ENCODE measurements around the gene TNFRSF12A. TPM values are rescaled to one million over a fixed set of nuclear protein-coding genes. Genes with fewer than 3 reads are reported as not detected.

TNFRSF12A gene, protein sequence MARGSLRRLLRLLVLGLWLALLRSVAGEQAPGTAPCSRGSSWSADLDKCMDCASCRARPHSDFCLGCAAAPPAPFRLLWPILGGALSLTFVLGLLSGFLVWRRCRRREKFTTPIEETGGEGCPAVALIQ
- polyA plus RNA-seq (ENCODE audit: insufficient read length), result 6.7 TPM
- long read RNA-seq, donor 1, transcript TNFRSF12A-201 (4 exons, 1,033 nt), result major isoform, 15 of 15 reads
- long read RNA-seq, donor 1, partial matches to known transcripts, result 0 of 15 reads
- long read RNA-seq, donor 1, other reads (novel, unspliced or antisense), result 0 of 15 reads
- long read RNA-seq, donor 2, transcript TNFRSF12A-201 (4 exons, 1,033 nt), result major isoform, 14 of 16 reads
- long read RNA-seq, donor 2, partial matches to known transcripts, result 0 of 16 reads
- long read RNA-seq, donor 2, other reads (novel, unspliced or antisense), result 0 of 16 reads
- long read RNA-seq, donor 3, transcript TNFRSF12A-201 (4 exons, 1,033 nt), result major isoform, 12 of 19 reads
- long read RNA-seq, donor 3, partial matches to known transcripts, result 6 of 19 reads
- long read RNA-seq, donor 3, other reads (novel, unspliced or antisense), result 0 of 19 reads
- long read RNA-seq, donor 4, partial matches to known transcripts, result 0 of 1 reads
- long read RNA-seq, donor 4, other reads (novel, unspliced or antisense), result 0 of 1 reads
- long read RNA-seq, donor 5, transcript TNFRSF12A-201 (4 exons, 1,033 nt), result major isoform, 24 of 26 reads
- long read RNA-seq, donor 5, partial matches to known transcripts, result 0 of 26 reads
- long read RNA-seq, donor 5, other reads (novel, unspliced or antisense), result 0 of 26 reads
- long read RNA-seq, donor 6, transcript TNFRSF12A-201 (4 exons, 1,033 nt), result major isoform, 16 of 17 reads
- long read RNA-seq, donor 6, partial matches to known transcripts, result 0 of 17 reads
- long read RNA-seq, donor 6, other reads (novel, unspliced or antisense), result 0 of 17 reads
- long read RNA-seq, donor 7, transcript TNFRSF12A-201 (4 exons, 1,033 nt), result major isoform, 13 of 13 reads
- long read RNA-seq, donor 7, partial matches to known transcripts, result 0 of 13 reads
- long read RNA-seq, donor 7, other reads (novel, unspliced or antisense), result 0 of 13 reads
- long read RNA-seq, donor 8, transcript TNFRSF12A-201 (4 exons, 1,033 nt), result major isoform, 8 of 9 reads
- long read RNA-seq, donor 8, partial matches to known transcripts, result 0 of 9 reads
- long read RNA-seq, donor 8, other reads (novel, unspliced or antisense), result 0 of 9 reads

DNA sequence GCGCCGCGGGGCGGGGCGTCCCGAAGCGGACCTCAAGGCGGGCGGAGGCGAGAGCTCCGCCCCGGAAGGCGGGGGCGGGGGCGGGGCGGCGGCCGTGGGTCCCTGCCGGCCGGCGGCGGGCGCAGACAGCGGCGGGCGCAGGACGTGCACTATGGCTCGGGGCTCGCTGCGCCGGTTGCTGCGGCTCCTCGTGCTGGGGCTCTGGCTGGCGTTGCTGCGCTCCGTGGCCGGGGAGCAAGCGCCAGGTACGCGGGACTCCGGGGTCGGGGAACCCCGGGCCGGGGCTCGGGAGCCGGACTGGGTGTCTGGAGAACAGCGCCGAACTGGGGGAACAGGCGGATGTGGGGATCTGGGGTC, at the start of gene TNFRSF12A:
TSS of gene TNFRSF12A (plus strand) at position 122 of the 357 bp plus-strand sequence. CDS start at position 152, 30 bp downstream.
- peak; percentile 82 for DNase-seq

DNA sequence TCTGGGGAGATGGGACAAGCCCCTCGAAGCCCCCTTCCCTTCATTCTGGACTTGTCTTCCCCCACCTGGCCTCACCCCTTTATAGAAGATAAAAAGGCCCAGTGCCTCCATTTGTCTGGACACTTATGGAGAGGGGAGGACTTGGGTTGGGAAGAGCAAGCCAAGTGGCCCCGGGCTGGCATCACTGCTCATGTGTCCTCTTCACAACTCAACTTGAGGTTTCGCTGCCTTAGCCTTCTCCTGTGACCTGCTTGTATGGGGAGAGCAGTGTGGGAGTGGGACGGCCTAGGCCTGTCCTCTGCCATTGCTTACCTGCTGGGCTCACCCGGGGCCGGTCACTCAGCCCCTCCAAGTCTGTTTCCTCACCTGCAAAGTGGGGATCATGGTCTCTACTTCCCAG, 49.6 kb upstream of the TNFRSF12A start:
- no peak for DNase-seq

DNA sequence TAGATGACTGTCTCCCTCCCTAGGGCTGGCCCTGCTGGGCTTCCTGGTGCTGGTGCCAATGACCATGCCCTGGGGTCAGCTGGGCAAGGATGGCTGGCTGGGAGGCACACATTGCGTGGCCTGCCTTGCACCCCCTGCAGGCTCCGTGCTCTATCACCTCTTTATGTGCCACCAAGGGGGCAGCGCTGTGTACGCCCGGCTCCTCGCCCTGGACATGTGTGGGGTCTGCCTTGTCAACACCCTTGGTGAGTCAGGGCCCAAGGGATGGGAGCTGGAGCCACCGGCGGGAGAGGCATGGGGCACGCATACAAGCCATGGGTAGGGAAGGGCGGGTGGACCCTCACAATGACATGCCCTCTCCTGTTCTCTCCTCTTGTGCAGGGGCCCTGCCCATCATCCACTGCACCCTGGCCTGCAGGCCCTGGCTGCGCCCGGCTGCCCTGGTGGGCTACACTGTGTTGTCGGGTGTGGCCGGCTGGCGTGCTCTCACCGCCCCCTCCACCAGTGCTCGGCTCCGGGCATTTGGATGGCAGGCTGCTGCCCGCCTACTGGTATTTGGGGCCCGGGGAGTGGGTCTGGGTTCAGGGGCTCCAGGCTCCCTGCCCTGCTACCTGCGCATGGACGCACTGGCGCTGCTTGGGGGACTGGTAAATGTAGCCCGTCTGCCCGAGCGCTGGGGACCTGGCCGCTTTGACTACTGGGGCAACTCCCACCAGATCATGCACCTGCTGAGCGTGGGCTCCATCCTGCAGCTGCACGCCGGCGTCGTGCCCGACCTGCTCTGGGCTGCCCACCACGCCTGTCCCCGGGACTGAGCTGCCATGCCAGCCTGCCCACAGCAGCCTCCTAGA, 48.8 kb upstream of the TNFRSF12A start:
- no peak for DNase-seq

DNA sequence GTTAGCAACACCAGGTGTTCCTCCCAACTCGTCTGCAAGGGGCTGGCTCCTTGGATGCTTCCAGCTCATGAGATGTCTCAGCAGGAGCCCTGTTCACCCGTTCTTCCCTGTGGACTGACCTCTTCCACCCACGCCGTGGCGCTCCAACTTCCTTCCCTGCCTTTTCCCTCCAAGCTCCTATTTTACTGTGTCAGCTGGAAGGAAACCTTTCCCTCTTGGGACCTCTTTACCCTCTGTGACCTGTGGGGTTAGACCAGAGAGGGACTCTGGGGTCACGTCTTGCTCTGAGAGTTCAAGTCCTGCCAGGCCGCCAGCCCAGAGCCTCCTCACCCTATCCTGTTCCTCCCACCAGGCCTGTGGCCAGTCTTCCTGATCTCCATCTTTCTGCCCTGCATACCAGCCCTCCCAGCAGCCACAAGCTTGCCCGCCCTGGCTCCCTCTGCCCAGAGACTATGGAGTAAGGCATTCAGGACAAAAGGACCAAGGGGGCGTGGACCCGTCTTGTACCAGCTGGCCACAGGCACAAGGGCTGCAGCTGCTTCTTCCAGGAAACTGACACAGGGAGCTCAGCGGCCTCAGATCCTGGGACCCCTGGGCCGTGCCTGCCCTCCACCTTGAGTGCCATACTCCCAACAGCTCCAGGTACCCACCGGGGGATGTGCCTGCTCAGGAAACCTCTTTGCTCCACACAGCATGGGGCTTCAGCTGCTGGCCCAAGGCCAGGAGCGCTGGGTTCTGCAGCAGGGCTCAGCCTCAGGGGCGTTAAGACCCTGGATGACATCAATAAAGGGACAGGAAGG, 48.0 kb upstream of the TNFRSF12A start:
- no peak for DNase-seq

DNA sequence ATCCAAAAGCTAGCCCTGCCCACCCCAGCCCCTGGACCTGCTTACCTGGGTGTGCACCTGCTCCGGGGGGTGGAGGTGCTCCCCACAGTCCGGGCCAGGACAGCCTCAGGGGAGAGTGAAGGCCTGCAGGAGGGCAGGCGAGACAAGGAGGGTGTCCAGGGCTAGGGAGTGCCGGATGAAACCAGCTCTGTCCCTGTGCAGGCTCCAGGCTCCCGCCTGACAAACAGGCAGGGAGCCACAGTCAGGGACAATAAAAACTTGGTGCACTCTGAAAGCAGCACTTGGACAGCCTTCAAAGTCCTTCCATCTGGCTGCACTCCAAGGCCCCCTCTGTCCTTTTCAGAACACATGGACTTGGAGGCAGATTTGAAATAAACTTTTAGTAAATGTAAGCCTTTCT, 47.1 kb upstream of the TNFRSF12A start:
- DNase-seq, result no peak

DNA sequence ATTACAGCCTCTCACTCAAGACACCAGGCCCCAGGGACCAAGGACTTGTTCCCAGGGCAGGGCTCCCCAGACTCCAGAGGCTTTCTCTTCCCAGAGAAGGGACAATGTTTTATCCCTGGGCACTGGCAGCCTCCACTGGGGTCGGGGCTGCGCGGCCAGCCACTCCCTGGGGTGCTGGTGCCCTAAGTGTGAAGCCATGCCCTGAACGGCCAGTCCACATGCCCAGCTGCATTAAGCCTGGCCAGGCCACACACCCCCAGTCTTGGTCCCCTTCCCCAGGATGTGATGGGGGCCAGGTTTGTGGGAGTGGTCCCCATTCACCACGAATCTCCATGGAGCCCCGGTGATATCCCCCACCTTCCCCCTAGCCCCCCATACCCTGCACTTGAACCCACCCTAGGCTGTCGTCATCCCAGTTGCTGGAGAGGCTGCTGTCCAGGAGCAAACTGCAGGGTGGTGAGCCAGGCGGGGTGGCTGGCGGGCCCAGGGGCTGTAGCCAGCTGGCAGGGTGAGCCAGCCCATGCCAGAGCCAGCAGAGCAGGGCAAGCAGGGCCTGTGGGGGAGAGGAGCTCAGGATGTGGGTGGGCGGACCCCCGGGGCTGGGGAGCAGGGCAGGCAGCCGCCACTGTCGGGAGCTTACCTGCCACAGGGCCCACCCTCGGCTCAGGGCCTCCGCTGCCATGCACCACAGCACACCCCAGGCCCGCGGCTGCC, 46.4 kb upstream of the TNFRSF12A start:
- no peak for DNase-seq

DNA sequence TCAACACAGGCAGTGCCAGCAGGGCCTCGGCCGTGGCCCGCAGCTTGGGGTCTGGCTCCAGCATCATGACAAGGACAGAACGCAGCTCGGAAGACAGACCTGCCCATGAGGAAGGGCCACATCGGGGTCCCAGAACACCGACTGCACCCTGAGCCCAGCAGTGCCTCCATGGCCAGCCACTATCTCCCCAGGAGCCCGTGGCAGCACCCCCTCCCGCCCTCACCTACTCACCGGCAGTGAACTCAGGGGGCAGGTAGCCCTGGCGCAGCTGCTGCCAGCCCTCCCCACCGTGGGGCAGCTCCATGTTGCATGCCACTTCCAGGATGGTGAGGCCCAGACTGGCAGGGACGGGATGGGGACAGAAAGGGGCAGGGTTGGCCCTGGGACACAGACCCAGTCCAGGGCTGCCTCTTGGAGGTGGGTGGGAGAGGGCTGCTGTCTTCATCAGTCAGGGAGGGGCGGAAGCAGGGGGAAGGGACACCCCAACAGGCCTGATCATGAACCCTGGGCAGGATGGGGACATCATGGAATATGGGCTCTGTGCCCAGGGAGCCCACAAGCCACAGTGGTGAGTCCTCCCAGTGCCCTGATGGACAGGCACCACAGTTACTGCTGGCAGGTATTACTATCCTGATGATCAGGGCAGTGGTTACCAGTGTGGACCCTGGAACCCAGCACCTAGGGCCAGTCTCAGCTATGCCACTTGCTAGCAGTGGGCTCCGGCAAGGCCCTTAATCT, 45.7 kb upstream of the TNFRSF12A start:
- DNase-seq, result no peak

DNA sequence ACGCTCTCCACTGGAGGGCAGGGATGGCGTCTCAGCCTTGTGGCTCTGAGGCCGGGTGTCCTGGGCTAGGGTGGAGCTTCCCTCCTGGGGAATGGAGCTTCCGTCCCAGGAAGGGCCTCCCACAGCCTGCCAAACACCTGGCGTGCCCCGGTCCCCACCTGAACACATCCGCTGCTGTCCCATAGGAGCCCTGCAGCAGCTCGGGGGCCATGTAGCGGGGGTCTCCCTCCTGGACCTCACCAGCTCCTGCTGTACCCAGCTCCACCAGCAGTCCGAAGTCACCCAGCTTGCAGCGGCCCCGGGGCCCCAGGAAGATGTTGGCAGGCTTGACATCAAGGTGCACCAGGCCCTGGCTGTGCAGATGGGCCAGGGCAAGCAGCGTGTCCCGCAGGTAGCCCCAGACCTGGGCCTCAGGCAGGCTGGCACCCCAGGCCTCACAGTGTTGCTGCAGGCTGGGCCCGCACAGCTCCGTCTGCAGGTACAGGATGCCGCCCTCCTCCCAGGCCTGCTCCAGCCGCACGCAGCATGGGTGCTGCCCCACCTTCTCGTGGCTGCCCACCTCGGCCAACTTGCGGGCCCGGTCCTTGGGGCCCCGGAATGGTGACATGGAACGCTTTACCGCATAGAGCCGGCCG, 44.9 kb upstream of the TNFRSF12A start:
- no peak for DNase-seq

DNA sequence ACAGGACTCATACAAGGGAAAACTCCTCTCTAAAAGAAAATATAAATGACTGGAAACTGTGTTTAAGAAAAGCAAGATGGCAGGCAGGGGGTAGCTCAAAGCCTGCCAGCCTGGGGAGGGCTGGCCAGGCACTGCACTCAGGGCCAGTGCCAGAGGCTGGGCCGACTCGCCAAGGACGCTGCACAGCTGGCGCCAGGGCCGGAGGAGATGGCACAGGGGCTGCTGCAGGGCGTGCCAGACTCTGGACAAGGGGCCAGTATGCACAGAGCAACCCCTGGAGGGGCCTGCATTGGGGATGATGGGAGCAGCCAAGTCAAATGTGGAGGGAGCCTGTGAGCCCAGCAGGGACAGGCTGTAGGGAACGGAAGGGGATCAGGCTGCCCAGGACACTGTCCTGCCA, 44.0 kb upstream of the TNFRSF12A start:
- DNase-seq, result no peak

DNA sequence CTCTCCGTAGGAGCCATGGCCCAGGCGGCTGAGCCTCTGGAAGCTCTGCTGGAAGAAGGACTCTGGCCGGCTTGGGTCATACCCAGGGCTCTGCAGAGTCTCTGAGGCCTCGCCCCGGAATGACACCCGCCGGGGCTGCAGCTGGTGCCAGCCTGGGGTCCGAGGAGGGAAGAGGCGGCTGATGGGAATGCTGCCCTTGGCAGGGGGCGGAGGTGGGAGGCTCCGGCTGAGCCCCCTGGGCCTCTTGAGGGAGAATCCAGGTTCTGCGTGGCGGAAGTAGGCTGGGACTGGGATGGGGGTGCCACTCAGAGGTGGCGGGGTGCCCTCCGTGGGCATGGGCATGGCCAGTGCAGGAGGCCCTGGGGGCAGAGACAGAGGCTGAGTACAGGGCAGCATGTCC, 43.5 kb upstream of the TNFRSF12A start:
- no peak for DNase-seq

DNA sequence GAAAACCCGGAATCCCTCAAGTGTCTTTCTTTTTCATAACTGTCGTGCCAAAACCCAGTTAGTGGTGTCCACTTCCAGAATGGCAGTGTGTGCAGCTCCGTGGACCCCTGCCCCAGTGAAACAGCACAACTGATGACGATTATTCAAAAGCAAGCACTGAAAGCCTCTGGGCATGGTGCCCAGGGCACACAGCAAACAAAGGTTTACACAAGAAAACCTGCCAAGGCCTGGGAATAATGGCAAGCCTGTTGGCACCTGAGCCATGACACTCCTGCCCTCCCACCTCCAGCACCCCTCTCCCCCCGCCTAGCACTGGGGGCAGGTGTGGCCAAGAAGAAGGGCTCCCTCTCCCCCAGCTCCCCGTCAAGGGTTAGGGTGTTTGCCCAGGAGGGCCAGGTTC, 42.7 kb upstream of the TNFRSF12A start:
- DNase-seq, result no peak

DNA sequence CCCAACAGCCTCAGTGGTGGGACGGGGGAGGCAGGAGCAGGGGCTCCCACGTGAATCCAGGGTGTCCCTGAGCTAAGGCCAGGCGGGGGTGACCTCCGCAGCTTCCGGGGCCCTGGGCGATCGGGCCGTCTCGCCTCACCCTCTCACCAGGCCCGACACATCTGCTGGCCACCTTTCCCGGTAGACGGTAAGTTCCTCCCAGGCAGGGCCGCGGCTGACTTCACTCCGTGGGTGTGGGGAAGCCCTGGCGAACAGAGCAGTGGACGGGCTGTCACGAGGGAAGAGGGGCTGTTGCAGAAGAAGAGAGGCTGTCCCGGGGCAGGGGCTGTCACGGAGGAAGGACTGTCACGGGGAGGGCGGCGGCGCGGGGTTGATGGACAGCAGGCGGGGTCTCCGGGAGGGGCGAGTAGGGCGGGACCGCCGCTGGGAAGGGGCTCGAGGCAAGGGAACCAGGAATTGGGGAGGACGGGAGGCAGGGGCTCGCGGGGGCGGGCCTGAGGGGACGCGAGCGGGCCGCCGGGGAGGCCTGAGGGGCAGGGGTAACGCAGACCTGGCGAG, 40.4 kb upstream of the TNFRSF12A start:
- no peak for DNase-seq

DNA sequence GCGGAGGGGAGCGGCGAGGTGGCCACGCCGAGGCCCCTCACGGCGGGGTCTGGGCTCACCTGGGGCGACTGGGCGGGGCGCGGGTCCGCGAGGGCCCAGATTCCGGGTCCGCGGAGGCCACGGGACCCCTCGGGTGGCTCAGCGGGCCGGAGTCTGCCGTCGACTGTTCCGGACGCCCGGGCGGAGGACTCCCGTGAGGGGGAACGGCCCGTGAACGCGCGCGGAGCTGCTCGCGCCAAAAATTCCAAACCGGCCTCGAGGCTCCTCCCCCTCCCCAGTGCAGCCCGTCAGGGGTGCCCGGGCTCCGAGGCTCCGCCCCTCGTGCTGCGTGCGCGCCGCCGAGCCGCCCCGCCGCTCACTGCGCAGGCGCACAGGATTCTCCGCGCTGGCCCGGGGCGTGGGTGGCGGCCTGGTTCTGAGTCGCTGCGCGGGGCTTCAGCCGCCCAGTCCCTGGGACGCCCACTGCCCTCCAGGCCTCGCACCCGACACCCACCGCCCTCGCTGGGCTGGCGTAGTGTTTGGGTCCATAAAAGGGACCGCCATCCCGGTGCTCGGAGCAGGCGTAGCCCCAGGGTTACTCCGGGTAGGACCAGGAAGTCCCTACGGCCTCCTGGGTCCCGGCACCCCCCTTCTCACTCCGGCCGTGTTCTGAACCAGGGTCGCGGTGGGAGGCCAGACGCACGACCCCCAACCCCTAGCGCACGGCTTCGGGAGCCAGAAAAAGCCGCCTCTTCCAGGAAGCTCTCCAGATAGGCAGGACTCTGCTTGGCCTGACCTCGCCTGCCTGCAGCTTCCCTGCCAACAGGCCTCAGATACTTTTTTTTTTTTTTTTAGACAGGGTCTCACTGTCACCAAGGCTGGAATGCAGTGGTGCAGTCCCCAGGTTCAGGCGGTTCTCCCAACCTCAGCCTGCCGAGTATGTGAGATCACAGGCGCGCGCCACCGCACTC, 39.7 kb upstream of the TNFRSF12A start, which contains the start of gene PKMYT1:
TSS of gene PKMYT1 (minus strand) at position 220 of the 950 bp plus-strand sequence. CDS start 789 bp downstream, outside the sequence.
- DNase-seq, result peak; percentile 91

DNA sequence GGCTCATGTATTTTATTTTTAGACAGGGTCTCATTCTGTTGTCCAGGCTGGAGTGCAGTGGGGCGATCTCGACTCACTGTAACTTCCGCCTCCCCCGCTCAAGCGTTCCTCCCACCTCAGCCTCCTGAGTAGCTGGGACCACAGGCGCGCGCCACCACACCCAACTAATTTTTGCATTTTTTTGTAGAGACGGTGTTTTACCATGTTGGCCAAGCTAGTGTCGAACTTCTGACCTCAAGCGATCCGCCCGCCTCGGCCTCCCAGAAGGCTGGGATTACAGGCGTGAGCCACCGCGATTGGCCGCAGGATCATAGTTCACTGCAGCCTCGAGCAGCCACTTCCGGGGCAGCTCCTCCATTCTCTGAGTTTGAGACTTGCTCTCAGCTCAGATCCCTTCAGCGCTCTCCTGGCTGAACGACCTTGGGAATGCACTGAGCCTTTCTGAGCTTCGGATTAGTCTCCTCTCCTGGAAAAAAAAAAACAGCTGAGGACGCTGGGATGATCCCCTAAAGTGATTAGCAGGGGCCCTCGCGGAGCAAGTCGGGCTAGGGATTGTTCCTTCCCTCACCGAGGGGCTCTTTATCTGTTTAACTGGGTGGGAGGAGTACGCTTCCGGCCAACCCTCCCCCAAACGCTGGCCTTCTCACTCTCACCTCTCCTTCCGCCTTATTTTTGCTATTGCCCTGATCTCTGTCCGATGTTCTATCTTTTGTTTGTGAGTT, 38.8 kb upstream of the TNFRSF12A start:
- DNase-seq, result no peak

DNA sequence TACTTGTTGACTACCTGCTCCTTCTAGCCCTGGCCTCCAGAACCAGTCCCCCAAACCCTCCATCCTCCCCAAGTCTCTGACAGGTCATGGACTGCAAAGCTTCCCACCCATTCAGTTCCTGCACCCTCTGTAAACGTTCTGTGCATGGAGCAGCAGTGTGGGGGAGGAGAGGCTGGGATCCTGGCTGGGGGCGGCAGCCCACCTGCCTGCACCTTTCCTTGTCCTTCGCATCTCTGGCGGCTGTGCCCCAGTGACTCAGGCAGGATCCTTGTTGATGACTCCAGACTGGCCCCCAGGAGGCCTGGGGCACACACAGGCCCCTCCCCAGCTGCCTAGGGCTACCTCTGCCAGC, 38.3 kb upstream of the TNFRSF12A start:
- DNase-seq, result no peak

DNA sequence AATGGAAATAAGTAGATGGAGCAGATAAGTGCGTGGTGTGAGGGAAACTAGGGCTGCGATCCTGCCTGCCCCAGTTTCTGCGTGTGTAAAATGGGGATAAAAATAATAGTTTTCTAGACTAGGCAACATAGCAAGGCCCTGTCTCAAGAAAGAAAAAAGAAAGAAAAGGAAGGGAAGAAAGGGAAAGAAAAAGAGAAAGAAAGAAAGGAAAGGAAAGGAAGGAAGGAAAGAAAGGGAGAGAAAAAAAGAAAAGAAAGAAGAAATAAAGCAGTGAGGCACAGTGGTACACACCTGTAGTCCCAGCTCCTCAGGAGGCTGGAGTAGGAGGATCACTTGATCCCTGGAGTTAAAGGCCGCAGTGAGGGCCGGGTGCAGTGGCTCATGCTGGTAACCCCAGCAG, 37.8 kb upstream of the TNFRSF12A start:
- DNase-seq, result no peak
